BJ (cell line): ENCODE results near the gene FAM50A. TPM values are rescaled to one million over a fixed set of nuclear protein-coding genes. Genes with fewer than 3 reads are reported as not detected.
A peak's percentile ranks its signal among the peaks of the same experiment; 100 is the strongest.

ENCODE experiments used
- CTCF ChIA-PET: fragments of 350-600 bp; formaldehyde crosslinking; extraction: SDS; loops from one replicate; lab custom pipeline; 2021; ENCODE audit warnings: antibody characterized with exemption, inconsistent platforms; lab: Yijun Ruan, JAX
- POLR2A ChIA-PET: fragments of 300-600 bp; sonication (Branson Sonifier 250); formaldehyde crosslinking; extraction: SDS; loops from one replicate; lab custom pipeline; 2021; ENCODE audit warnings: antibody characterized with exemption; lab: Charles Lee
- DNase-seq: peaks from one replicate; pipeline ENCODE4 v3.0.0-alpha.2; 2011; ENCODE audit warnings: low read depth
- H3K27me3 ChIP-seq: 2 replicates; pipeline ENCODE4 v1.6.0; 2011; ENCODE audit warnings: low read length; ENCODE audit not compliant: control insufficient read depth, insufficient read depth
- H3K36me3 ChIP-seq: 2 replicates; pipeline ENCODE4 v1.5.1; 2011; ENCODE audit warnings: low read length; ENCODE audit not compliant: control insufficient read depth, insufficient read depth
- H3K4me3 ChIP-seq: 2 replicates; pipeline ENCODE4 v1.5.1; 2011; ENCODE audit warnings: low read depth, mild to moderate bottlenecking, control low read depth, low read length
- CTCF ChIP-seq: IDR thresholded peaks from 2 replicates; pipeline ENCODE4 v1.5.1; 2011; ENCODE audit warnings: low read depth, mild to moderate bottlenecking, control low read depth, inconsistent platforms, low read length, moderate library complexity; ENCODE audit not compliant: insufficient read depth
- polyA plus RNA-seq: library from polyadenylated mRNA; depleted of rRNA; stranded (reverse); fragments of >200 nt; gene quantifications from 2 replicates; pipeline ENCODE4 v1.2.3, GENCODE V29; 2011

The FAM50A gene
- polyA plus RNA-seq, 1 experiment: 74.8 TPM

- Histone ChIP-seq H3K4me3 (no peak overlapping the region), H3K36me3 (peaks cover 14% of the 10 kb centered on the region), H3K27me3 (no peaks in the 10 kb centered on the region)
- CTCF ChIA-PET: interaction anchor here (1.6 kb wide), 1 partner anchor 11 kb away, joined by 3 read pairs; no protein-coding TSS in a partner anchor
- no peak for TF ChIP-seq CTCF
- POLR2A ChIA-PET: no interaction called here
- no peak for DNase-seq
Observed at GRCh38 chrX:154432210-154432609, 11.7 kb upstream of the FAM50A start.

- no peaks in the 10 kb centered on the region for H3K27me3 ChIP-seq
- ChIA-PET POLR2A (no interaction called here), CTCF (interaction anchor here (1.4 to 1.6 kb wide), 2 partner anchors 13 to 26 kb away, joined by 3 read pairs; no protein-coding TSS in a partner anchor)
- H3K4me3 ChIP-seq: no peak overlapping the region
- TF ChIP-seq CTCF: no peak
- DNase-seq: no peak
- H3K36me3 ChIP-seq: peaks cover 14% of the 10 kb centered on the region
Observed at GRCh38 chrX:154433605-154434004, 10.3 kb upstream of the FAM50A start.

GRCh38 chrX:154434394-154435168, 9.4 kb upstream of the FAM50A start:
- no peaks in the 10 kb centered on the region for H3K27me3 ChIP-seq
- CTCF ChIA-PET: no interaction called here
- no peak for TF ChIP-seq CTCF
- no peak for DNase-seq
- no peak overlapping the region for H3K4me3 ChIP-seq
- POLR2A ChIA-PET: no interaction called here
- H3K36me3 ChIP-seq: peaks cover 14% of the 10 kb centered on the region

GRCh38 chrX:154435171-154435733, 8.7 kb upstream of the FAM50A start:
- CTCF ChIA-PET: no interaction called here
- DNase-seq: no peak
- POLR2A ChIA-PET: no interaction called here
- no peaks in the 10 kb centered on the region for H3K27me3 ChIP-seq
- peaks cover 16% of the 10 kb centered on the region for H3K36me3 ChIP-seq
- H3K4me3 ChIP-seq: no peak overlapping the region
- no peak for TF ChIP-seq CTCF

GRCh38 chrX:154436374-154436982, 7.5 kb upstream of the FAM50A start:
- ChIA-PET CTCF (no interaction called here), POLR2A (no interaction called here)
- DNase-seq: no peak
- Histone ChIP-seq H3K4me3 (peak overlapping the region; percentile 76), H3K27me3 (no peaks in the 10 kb centered on the region), H3K36me3 (peaks cover 18% of the 10 kb centered on the region)
- TF ChIP-seq CTCF: no peak
